DMS53 treated with DMSO at 0.1 percent for 48 hours (cell line): Measurements from ENCODE around the gene FAF2.
"Not testable (repeated sequence)": the region's sequence is repeated elsewhere in the genome, so short reads cannot be mapped to it uniquely, and the experiment has no call there.

Source experiments
- DNase-seq: peaks from one replicate; lab custom pipeline; 2025; ENCODE audit not compliant: unreplicated experiment; lab: John Stamatoyannopoulos, UW

The FAF2 gene

DNA sequence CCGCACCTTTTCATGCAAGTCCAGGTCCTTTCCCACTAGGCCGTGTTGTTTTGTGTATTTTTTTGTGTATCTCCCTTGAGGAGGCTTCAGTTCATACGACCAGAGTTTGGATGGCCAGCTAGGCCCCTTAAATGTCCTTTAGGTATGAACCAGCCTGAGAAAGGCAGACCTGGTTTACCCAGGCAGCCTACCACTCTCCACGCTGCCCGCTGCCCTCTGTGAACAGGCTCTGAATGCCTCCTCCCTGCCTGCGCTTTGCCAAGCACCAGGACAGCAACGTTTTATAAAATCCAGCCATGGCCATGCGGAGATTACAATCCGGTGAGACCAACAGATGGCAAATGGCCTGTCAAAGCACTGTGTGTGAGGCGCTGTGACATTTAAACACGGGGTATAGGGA, 31.2 kb upstream of the FAF2 start:
- no peak for DNase-seq

DNA sequence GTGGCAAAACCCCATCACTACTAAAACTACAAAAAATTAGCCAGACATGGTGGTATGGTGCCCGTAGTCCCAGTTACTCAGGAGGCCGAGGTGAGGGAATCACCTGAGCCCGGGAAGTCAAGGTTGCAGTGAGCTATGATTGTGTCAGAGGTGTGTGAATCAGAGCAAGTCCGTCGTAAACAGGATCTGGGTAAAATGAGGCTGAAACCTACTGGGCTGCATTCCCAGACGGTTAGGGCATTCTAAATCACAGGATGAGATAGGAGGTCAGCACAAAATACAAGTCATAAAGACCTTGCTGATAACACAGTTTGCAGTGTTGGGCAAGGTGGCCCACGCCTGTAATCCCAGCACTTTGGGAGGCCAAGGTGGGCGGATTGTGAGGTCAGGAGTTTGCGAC, 29.9 kb upstream of the FAF2 start:
- DNase-seq = no peak

DNA sequence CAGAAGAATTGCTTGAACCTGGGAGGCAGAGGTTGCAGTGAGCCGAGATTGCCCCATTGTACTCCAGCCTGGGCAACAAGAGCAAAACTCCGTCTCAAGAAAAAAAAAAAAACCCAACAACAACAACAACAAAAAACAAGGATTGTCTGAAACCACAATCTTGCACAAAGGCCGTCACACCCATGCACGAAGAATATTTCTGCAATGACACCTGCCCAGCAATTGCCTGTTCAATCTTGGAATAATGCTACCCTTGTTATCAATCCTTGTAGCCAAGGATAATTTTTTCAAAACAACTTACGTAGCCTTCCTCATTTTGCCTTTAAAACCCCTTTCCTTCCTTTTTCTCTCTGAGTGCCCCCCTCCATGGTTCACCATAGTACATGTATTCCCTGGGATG, 28.1 kb upstream of the FAF2 start:
- no peak for DNase-seq

DNA sequence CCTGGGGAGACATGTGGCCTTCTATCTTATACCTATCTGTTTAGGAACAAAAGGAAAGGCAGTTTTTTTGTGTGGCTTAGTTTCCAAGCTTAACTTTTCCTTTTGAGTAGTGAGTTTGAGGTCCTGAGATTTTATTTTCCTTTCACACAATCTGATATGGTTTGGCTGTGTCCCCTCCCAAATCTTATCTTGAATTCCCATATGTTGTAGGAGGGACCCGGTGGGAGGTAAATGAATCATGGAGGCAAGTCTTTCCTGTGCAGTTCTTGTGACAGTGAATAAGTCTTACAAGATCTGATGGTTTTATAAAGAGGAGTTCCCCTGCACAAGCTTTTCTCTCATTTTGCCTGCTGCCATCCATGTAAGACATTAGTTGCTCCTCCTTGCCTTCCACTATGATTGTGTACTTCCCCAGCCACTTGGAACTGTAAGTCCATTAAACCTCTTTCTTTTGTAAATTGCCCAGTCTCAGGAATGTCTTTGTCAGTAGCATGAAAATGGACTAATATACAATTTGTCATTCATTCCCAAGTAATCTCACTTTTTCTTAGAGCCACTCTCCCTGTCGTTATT, 27.1 kb upstream of the FAF2 start:
- DNase-seq = no peak

DNA sequence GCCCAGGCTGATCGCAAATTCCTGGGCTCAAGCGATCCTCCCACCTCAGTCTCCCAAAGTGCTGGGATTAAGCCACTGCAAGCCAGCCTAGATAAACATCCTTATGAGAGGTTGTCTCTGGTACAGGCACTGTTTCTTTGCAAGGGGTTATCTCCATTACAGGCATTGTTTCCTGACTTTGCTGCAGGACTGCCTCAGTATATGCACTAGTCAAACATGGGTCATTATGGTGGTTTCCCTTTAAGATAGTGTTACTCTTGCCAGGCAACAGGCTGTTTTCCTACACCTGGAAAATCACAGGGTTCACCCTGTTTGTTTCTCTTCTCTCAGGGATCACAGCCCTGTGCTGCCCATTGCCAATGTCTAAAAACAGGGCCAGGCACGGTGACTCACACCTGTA, 24.0 kb upstream of the FAF2 start:
- DNase-seq = no peak

DNA sequence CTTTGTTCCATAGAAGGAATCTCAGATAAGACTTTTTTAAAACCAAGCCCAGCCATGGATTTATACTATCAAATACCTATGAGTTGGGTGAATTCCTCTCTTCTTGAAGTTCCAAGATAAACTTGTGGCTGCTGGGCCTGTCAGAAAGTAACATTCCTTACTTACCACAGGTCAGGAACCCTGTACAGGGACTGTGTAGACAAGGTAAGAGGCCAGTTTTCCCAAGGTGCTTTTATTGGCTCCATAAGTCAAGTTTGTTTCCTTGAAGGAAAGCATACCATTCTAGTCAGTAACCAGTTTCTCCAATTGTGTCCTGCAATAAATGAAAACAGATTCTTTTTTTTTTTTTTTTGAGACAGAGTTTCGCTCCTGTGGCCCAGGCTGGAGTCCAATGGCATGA, 23.0 kb upstream of the FAF2 start:
- no peak for DNase-seq

DNA sequence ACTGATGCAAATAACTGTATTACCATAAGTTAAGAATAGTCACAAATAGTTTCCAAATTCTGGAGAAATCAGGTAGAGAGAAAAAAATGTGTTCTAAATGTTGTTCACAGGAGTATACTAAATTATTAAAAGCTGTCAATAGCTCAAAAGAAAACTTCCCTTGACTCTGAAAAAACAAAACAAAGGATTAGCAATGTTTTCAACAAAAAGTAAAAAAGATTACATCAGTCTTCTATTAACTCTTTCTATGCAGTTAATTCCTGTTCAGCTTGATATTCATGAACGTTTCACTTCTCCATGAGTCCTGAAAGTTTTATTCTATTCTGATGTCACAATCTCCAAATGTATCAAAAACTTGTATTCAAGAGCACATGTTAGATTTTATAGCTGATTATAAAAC, 22.4 kb upstream of the FAF2 start:
- no peak for DNase-seq

DNA sequence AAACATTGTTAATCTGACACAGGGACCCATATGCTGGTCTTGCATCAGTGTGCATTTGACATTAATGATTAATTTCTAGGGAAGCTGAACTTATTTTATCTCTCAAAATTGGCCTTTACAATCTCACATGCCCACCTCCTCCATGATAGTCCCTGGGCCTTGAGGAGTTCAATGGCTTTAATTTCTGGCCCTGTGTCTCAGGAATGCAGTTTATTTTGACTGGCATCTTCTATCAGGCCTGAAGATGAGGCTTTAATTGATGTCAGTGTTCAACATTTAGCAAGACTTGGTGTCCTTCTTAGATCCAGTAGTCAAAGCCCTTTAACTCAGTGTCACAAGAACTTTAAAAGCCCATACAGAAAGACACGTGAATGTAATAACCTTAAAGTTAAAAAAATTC, 21.3 kb upstream of the FAF2 start:
- DNase-seq = no peak

DNA sequence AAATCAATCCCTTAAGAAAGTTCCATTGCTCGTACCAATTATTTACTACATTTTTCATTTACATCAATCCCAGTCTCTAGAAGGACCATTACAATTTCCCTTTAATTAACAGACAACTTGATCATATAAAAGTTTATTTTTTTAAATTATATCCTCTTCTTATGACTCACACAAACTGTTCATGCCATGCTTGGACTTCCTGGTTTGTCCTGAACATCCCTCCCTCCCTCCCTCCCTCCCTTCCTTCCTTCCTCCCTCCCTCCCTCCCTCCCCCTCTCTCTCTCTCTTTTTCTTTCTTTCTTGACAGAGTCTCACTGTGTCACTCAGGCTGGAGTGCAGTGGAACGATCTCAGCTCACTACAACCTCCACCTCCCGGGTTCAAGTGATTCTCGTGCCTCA, 20.2 kb upstream of the FAF2 start:
- no peak for DNase-seq

DNA sequence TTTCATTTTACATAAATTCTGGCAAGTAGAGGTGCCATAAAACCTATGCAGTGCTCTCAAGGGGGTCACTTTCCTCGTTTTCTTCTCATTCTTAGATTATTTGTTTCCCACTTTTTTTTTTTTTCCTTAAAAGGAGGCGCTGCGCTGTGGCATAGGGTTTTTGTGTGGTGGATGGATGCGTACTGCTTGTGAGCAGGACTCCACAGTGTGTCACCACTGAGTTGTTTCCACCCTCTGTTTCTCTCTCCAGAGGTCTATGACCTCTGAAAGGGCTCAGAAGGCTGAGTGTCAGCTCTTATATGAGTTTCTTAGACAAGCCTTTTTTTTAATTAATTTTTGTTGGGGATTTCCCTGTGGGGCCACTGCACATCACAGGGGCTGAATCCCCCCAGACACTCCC, 18.2 kb upstream of the FAF2 start:
- DNase-seq = no peak

DNA sequence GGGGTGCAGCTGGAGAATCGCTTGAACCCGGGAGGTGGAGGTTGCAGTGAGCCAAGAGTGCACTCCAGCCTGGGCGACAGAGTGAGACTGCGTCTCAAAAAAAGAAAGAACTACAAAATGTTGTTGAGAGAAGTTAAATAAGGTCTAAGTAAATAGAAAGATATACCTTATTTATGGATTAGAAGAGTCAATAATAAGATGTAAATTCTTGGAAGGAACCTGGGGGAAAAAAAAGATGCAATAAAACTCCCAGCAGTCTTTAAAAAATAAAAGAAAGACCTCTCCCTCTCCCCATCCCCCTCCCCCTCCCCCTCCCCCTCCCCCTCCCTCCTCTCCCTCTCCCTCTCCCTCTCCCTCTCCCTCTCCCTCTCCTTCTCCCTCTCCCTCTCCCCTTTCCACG, 15.5 kb upstream of the FAF2 start:
- DNase-seq = no peak

DNA sequence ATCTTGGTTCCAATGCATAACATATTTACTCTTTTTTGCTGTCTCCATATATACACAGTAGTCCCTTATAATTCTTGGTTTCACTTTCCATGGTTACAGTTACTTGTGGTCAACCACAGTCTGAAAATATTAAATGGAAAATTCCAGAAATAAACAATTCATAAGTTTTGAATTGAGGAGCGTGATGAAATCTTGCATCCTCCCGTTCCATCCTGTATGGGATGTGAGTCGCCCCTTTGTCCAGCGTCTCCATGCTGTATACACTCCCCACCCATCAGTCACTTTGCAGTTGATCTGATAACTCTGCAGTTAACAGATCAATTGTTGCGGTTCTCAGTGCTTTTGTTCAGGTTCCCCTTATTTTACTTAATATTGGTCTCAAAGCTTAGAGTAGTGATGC, 11.5 kb upstream of the FAF2 start:
- no peak for DNase-seq

DNA sequence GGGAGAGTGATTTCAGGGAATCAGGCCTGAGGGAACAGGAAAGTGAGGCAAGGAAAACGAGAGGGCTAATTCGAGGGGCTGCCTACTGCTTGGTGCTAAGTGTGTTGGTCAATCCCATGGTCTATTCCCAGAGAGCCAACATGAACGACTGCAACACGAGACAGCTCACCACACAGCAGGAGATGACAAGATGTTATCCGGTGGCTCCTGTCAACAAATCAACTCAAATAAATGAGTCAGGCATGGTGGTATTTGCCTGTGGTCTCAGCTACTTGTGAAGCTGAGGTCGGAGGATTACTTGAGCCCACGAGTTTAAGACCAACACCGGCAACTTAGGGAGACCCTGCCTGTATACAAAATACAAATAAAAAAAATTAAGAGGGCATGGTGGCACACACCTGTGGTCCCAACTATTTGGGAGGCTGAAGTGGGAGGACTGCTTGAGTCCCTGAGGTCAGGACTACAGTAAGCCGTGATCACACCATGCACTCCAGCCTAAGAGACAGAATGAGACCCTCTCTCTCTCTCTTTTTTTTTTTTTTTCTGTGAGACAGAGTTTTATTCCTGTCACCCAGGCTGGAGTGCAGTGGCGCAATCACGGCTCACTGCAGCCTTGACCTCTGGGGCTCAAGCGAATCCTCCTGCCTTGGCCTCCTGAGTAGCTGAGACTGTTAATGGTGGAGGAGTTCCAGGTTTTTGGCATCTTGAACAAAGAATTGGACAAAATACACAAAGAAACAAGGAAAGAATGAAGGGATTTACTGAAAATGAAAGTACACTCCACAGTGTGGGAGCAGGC, 9.0 kb upstream of the FAF2 start:
- DNase-seq = peak; percentile 18

DNA sequence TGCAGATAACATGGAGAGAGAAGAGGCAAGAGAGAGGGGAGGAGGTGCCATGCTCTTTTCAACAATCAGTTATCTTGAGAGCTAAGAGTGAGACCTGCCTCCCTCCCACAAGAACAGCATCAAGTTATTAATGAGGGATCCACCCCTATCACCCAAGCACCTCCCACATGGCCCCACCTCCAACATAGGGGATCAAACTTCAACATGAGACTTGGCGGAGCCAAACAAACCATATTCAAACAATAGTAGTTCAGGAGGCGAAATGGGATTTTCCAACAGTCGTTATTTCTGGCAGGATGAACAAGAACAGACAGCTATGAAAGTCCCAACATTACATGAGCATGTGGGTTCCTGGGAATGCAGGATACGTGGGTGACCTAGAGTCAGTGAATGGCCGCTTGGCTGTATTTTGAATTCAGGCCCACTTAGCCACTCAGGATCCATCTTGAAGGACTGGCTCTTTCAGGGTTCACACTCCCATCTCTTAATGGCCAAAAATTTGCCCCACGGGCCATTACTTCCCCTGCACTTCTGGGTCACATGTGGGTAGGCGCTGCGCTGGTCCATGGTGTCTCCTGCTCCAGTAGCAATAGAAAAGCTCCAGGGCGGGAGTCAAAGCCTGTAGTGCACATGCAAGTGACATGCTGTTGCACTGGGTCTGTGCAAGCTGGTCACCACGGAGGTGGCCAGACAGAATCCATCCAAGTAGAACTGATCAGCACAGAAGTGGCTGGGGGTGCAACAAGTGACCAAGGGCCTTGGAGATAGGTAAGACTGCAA, 7.1 kb upstream of the FAF2 start:
- no peak for DNase-seq

DNA sequence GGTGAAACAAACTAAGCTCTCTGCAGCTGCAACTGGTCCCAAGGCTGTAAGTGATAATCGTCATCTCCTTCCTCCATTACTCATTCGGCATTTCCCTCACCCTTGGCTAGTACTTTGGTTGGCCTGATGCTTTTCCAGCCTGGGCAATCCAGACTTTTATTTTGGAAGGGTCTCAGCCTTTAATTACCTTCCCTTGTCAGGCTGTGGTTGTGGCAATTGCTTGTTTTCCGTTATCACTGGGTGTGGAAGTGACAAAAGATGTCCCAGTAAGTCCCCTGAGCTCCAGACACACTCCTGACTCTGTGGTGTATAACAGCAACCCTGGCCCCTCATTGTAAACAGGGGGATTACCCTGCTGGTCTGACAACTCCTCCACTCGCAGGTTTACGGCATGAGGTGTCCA, 6.3 kb upstream of the FAF2 start:
- no peak for DNase-seq

DNA sequence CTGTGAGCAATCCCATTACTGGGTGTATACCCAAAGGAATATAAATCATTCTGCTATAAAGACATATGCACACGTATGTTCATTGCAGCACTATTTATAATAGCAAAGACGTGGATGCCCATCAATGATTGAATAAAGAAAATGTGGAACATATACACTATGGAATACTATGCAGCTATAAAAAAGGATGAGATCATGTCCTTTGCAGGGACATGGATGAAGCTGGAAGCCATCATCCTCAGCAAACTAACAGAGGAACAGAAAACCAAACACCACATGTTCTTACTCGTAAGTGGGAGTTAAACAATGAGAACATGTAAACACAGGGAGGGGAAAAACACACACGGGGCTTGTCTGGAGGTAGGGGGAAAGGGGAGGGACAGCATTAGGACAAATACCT, 5.3 kb upstream of the FAF2 start:
- not testable (repeated sequence) for DNase-seq

DNA sequence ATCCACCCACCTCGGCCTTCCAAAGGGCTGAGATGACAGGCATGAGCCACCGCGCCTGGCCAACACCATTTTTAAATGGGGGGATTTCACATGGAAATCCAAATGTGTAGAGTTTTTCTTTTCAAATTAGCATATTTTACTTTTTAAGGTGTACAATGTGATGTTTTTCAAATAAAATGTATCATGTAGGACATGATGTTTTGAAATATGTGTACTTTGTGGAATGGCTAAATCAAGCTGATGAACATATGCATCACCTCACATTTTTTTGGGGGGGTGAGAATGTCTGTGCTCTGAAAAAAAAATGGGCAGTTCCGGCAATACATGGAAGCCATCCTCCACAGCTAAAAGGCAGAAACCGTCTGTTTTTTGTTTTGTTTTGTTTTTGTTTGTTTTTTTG, 3.4 kb upstream of the FAF2 start:
- no peak for DNase-seq

DNA sequence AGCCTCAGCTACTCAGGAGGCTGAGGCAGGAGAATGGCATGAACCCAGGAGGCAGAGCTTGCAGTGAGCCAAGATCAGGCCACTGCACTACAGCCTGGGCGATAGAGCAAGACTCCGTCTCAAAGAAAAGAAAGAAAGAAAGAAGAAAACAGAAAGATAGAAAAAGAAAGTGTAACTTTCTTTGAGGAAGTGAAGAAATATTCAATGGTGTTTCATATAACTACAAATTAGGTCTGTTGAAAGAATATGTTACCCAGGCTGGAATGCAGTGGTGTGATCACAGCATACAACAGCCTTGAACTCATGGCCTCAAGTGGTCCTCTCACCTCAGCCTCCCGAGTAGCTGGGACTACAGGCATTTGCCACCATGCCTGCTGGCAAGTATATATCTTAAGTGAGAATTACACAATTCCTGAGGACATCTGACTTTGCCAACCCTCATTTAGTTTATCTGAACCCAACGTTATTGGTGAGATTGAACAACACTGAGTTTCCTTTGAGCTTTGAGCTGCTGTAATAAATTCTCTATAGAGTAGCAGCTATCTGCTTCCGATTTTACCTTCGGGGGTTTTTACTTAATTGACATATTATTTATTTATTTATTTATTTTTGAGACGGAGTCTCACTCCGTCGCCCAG, 2.0 kb upstream of the FAF2 start:
- no peak for DNase-seq

DNA sequence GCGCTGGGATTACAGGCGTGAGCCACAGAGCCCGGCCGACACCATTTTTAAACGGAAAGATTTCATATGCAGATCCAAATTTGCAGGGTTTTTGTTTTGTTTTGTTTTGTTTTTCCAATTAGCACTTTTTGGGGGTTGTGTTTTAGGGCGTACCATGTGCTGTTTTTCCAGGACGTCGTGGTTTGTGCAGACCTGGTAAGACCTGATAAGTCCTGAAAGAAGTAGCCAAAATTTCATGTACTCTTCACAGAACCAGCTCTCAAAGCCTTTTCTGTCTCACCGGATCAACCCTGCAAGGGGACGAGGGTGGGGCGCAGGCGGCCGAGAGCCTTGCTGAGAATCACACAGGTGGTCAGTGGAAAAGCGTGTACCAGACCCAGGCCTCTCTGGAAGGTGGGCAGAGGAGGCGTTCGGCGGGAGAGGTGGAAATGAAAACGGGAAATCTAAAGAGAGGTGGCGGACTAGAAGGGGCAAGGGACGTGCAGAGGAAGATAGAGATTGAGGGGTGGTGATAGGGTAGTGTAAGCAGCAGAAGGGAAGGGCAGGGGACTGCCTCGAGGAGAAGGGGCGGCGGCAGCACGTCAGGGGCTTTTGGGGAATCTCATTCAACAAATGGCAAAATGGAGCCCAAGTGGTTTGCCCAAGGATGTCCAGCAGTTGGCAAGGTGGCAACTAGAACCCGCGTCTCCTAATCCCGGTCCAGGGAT, 1.1 kb upstream of the FAF2 start:
- no peak for DNase-seq

DNA sequence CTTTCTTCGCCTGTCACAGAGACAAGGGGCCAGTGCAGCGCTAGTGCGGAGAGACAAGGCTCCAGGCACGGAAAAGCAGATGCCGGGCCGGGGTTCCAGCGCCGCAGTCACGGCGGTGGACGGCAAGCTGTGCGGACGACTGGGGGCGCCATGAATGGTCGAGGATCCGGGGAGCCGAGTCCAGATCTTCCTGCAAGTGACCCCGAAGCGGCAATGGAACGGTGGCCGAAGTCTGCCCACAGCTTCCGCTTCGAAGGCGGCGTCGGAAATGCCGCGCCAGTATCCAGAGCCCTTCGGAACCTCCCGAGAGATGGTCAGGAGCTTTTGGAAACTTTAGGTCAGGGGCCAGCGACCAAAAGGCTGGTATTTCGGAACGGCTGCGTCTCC, 601 bp upstream of the FAF2 start:
- DNase-seq = no peak

DNA sequence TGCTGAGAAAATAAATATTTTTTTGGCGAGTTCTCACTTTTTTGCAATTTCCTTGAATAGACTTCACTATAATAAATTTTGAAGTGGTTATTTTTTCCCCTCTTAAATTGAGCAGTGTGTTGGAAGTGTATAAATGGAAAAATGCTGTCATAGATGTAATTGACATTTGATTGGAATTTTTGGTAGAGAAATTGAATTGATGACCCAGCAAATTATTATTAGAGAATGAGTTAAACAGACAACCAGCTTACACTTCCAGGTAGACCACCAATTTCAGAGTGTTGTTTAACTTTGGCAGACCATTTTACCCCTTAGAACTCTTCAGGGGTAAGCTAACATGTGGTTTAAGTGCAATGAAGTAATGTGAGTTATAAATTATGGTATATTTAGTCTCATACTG, 1.9 kb downstream of the FAF2 start:
- no peak for DNase-seq
